ENCODE measurements around the gene MYOM1.

Gene MYOM1

DNA sequence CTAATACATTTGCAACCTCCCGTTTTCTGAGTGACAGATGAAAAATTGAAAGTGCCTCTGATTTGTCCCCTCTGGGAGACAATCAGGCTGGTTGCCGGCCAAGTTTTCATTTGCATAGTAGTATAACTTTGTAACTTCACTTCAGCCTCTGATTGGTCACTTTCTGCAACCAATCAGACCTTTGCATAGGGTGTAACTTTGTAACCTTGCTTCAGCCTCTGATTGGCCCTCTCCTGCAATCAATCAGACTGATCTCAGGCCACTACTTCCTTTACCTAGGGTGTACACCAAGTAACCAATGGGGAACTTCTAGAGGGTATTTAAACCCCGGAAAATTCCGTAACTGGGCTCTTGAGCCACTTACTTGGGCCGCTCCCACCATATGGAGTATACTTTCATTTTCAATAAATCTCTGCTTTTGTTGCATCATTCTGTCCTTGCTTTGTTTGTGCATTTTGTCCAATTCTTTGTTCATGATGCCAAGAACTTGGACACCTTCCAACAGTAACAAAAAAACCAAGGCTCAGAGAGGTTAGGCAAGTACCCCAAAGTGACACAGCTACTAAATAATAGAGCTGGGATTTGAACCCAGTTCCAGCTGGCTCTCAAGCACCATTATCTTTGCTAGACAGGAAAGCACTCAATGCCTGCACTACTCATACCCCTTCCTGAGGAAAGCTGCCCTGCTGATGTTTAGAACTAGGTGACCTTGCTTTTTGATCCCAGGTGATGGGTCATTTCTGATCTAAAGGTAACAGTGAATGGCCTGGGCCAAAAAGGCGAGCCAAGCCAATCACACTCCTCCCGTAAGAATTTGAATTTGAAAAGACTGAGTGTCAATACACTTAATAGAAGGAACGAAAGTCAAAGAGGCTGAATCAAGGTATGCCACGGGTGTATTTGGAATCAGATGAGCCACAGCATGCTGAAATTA, 10.9 kb upstream of the MYOM1 start:
- H3K9ac ChIP-seq, result no peak overlapping the region
- TF ChIP-seq, protein P1, sequence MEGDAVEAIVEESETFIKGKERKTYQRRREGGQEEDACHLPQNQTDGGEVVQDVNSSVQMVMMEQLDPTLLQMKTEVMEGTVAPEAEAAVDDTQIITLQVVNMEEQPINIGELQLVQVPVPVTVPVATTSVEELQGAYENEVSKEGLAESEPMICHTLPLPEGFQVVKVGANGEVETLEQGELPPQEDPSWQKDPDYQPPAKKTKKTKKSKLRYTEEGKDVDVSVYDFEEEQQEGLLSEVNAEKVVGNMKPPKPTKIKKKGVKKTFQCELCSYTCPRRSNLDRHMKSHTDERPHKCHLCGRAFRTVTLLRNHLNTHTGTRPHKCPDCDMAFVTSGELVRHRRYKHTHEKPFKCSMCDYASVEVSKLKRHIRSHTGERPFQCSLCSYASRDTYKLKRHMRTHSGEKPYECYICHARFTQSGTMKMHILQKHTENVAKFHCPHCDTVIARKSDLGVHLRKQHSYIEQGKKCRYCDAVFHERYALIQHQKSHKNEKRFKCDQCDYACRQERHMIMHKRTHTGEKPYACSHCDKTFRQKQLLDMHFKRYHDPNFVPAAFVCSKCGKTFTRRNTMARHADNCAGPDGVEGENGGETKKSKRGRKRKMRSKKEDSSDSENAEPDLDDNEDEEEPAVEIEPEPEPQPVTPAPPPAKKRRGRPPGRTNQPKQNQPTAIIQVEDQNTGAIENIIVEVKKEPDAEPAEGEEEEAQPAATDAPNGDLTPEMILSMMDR (IDR thresholded peaks at IDR 0.05), result no peak

DNA sequence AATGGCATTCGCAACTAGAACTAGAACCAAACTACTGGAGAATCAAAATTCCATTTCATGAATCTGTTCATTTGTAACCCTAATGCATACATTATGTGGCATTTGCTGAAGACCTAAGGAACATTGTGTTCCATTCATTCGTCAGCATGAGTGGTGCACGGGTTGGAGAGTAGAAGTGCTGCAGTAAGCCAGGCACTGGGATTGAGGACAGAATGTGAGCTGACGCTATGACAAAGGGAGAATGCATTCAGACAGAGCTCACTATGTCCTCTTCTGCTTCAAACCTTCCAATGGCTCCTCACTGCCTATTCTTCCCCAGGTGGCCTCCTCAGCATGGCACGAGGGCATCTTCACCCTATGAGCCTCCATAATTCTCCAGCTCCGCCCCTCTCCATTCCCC, 6.3 kb upstream of the MYOM1 start:
- H3K36me3 ChIP-seq (ENCODE audit: control insufficient read depth, insufficient read depth, low read length), result no peaks in the 10 kb centered on the region
- TF ChIP-seq, protein P1 (IDR thresholded peaks at IDR 0.05), result no peak
- no peaks in the 10 kb centered on the region for H3K9me3 ChIP-seq (ENCODE audit: control insufficient read depth, low read length)
- no peak overlapping the region for H2AFZ ChIP-seq
- H3K79me2 ChIP-seq, result no peaks in the 10 kb centered on the region
- no peak overlapping the region for H3K9ac ChIP-seq
- H3K4me3 ChIP-seq (ENCODE audit: low read depth, low read length), result no peak overlapping the region
- H3K27me3 ChIP-seq (ENCODE audit: control insufficient read depth, insufficient read depth, low read length), result no peaks in the 10 kb centered on the region
- H3K4me2 ChIP-seq (ENCODE audit: low read length), result no peak overlapping the region
- H3K4me1 ChIP-seq, result no peaks in the 10 kb centered on the region
- H3K27ac ChIP-seq, result no peak overlapping the region

More for the DNA sequence above, 10.9 kb upstream of the MYOM1 start:
- no peaks in the 10 kb centered on the region for H3K4me1 ChIP-seq
- H3K36me3 ChIP-seq (ENCODE audit: control insufficient read depth, insufficient read depth, low read length), result no peaks in the 10 kb centered on the region
- no peak overlapping the region for H3K4me3 ChIP-seq (ENCODE audit: low read depth, low read length)
- H2AFZ ChIP-seq, result no peak overlapping the region
- no peaks in the 10 kb centered on the region for H3K9me3 ChIP-seq (ENCODE audit: control insufficient read depth, low read length)
- no peak overlapping the region for H3K27ac ChIP-seq
- no peak overlapping the region for H3K4me2 ChIP-seq (ENCODE audit: low read length)
- H3K79me2 ChIP-seq, result no peaks in the 10 kb centered on the region
- H3K27me3 ChIP-seq (ENCODE audit: control insufficient read depth, insufficient read depth, low read length), result no peaks in the 10 kb centered on the region

DNA sequence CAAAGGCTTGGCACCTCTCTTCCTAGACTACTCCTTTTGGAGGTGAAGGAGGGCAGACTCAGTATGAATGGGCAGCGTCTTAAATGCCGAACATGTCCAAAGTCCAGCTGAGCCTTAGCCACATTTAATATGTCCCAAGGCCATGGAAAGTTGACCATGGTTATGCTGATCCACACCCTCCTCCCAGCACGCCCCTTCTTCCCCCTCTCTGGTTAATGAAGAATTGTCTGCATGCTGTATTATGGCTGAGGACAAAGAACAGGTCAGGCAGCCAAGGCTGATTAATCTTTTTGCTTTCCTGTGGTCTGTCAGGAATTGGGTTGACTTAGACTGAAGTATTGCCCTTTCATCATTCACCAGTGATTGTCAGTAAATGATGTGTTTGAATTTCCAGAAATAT, 5.8 kb upstream of the MYOM1 start:
- Histone ChIP-seq H3K9me3 (ENCODE audit: control insufficient read depth, low read length) (no peaks in the 10 kb centered on the region), H3K4me1 (no peaks in the 10 kb centered on the region), H2AFZ (no peak overlapping the region), H3K79me2 (no peaks in the 10 kb centered on the region), H3K27me3 (ENCODE audit: control insufficient read depth, insufficient read depth, low read length) (no peaks in the 10 kb centered on the region), H3K9ac (no peak overlapping the region), H3K4me3 (ENCODE audit: low read depth, low read length) (no peak overlapping the region), H3K27ac (no peak overlapping the region), H3K4me2 (ENCODE audit: low read length) (no peak overlapping the region), H3K36me3 (ENCODE audit: control insufficient read depth, insufficient read depth, low read length) (no peaks in the 10 kb centered on the region)
- TF ChIP-seq, protein P1 (IDR thresholded peaks at IDR 0.05), result no peak

DNA sequence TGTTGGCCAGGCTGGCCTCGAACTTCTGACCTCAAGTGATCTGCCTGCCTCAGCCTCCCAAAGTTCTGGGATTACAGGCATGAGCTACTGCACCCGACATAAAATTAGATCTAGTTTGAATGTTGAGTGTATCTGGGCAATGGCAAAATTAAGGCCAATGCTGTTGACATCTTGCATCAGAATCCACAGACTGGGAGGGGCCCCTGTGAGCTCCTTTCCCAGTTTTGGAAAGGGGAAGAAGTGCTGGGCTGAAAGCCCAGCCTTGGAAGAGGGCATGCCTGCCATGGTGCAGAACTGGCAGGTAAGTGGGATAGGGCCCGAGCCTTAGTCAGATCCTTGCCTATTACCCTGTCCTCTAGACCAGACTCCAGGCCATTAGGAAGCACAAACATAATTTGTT, 4.5 kb upstream of the MYOM1 start:
- H3K27ac ChIP-seq, result no peak overlapping the region
- TF ChIP-seq, protein P1 (IDR thresholded peaks at IDR 0.05), result no peak

DNA sequence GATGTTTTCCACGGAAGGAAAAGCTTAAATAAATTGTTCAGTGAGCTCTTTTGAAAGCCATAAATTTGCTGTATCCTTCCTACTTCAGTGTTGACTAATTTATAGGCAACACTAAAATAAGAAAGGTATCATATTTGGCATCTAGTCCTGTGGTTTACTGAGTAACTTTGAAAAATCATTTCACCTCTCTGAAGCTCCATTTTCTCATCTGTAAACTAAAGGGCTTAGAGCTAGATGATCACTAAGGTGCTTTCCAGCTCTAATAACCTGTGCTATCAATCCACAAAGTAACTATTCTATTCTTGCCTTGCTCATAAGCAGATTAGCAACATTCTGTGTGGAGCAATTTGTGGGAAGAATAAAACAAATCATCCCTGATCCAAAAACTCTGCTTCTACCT, 3.6 kb upstream of the MYOM1 start:
- Histone ChIP-seq H3K4me3 (ENCODE audit: low read depth, low read length) (no peak overlapping the region), H3K27me3 (ENCODE audit: control insufficient read depth, insufficient read depth, low read length) (no peaks in the 10 kb centered on the region), H3K79me2 (no peaks in the 10 kb centered on the region), H3K9ac (no peak overlapping the region), H2AFZ (no peak overlapping the region), H3K27ac (no peak overlapping the region), H3K4me2 (ENCODE audit: low read length) (no peak overlapping the region), H3K36me3 (ENCODE audit: control insufficient read depth, insufficient read depth, low read length) (no peaks in the 10 kb centered on the region), H3K9me3 (ENCODE audit: control insufficient read depth, low read length) (no peaks in the 10 kb centered on the region), H3K4me1 (no peaks in the 10 kb centered on the region)
- TF ChIP-seq, protein P1 (IDR thresholded peaks at IDR 0.05), result no peak

More for the DNA sequence above, 4.5 kb upstream of the MYOM1 start:
- Histone ChIP-seq H3K36me3 (ENCODE audit: control insufficient read depth, insufficient read depth, low read length) (no peaks in the 10 kb centered on the region), H3K9me3 (ENCODE audit: control insufficient read depth, low read length) (no peaks in the 10 kb centered on the region), H3K27me3 (ENCODE audit: control insufficient read depth, insufficient read depth, low read length) (no peaks in the 10 kb centered on the region), H2AFZ (no peak overlapping the region), H3K4me2 (ENCODE audit: low read length) (no peak overlapping the region), H3K4me3 (ENCODE audit: low read depth, low read length) (no peak overlapping the region), H3K9ac (no peak overlapping the region), H3K79me2 (no peaks in the 10 kb centered on the region), H3K4me1 (no peaks in the 10 kb centered on the region)

Data from parathyroid adenoma (tissue), 2 donors.